SW 1271 (cell line): Measurements from ENCODE around the gene KCNJ9.
"Not testable (repeated sequence)": the region's sequence is repeated elsewhere in the genome, so short reads cannot be mapped to it uniquely, and the experiment has no call there.

Experiments used
- DNase-seq, 2 experiments: peaks; one replicate each; lab custom pipeline; 2025; lab: John Stamatoyannopoulos, UW

KCNJ9 gene

DNA sequence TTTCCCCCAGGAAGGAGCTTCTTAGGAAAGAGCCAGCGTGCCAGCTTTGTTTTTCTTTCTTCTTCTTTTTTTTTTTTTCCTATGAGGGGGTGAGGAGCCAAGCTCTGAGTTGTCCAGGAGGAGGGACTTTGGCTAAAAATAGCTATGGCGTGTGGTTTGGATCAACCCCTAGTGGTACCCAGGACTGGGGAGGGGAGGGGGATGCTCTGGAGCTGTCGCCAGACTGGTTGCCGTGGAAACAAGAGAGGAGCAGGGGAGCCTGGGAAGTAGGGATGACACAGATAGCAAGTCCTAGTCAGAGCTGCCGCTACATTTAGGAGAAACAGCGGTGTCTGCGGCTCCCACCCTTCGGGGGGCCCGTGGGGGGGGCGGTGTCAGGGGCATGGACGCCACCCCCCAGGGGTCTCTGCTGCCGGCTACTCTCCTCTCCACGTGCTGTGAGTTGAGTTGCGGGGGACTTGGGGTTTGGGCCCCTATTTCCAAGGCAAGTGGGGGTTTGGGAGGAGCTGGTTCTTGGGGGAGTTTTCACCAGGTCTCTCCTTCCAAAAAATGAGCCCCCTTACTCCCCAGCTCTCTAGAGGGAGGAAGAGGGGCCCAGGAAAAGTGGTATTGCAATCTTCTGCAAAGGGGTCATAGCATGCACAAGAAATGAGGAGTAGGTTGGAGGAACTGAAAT is at the start of gene KCNJ9:
TSS of gene KCNJ9 (plus strand) at position 278 of the 676 bp plus-strand sequence. CDS start 2,493 bp downstream, outside the sequence.
- no peak for DNase-seq

DNA sequence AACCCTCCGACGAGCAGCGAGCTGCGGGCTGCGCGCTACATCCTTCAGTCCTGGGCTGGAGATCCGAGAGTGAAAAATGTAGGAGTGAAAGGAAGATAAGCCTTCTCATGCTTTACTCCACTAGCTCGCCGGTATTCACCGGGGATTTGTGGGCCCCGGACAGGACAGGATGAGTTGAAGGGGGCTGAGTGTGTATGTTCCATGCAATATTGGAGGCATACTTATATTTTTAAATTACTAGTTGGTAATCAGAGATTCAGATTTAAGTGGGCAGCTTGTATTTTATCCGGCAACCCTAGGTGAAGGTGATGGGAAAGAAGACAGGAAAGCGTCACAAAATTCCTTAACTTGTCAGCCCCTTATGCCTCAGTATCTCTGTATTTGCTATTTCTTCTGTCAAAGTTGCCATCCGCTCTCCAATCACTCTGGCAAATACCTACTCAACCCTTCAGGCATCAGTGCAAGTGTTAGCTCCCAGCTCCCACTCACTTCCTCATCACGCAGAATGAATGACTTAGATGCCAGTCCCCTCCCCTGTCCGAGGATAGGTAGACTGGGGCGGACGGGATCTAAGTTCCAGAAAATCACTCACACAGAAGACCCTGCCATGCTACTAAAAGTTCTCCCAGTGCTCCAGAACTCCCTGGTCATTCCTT is 49.0 kb upstream of the KCNJ9 start:
- DNase-seq, result no peak

DNA sequence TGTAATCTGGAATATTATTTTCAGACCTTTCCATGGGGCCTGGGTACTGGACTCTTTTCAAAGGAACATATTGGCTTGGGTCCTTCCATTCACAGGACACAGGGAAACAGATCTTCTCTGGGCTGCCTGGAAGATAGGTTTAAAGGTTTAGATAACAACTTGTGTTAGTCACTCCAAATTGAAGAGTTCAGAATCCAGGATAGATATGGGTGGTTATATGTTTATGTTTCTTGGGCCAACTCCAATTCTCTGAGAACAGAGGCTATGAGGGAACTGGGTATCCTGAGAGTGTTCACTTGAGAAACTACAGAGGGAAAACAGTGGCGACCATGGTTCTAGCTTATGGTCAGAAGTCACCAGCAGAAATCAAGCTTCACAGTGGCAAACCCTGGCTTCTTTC is 40.9 kb upstream of the KCNJ9 start:
- DNase-seq, result no peak

DNA sequence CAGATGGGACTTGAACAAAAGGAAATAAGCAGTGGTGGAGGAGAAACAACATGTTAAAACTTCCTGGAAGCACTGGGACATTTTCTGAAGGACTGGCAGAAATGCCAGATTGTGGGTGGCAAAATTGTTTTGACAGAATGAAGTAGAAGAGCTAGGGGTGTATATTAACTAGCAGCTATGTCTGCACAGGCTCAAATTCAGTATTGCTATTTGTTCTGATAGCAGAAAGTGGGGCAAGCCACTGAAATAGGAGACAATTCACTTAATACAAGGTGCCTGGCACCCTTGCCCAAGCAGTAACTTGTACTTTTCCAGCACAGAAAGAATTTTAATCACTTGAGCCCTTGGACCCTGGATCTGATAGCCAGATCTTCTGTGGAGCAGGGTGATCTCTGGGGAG is 37.8 kb upstream of the KCNJ9 start:
- DNase-seq, result no peak

DNA sequence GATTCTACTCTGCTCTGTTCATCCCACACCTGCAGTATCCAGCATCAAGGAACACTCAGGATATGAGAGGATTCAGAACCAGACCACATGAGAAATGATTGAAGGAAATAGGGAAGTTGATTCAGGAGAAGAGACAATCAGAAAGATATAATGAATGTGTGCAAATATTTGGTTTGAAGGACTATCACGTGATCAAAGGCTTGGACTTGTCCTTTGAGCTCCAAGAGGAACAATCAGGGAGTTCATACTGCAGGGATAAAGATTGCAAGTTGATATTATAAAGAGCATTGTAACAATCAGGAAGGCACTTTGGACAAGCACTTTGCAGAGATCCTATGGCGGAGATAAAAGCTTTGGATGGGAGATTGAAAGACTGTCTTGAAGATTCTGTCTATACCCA is 35.7 kb upstream of the KCNJ9 start:
- DNase-seq, result no peak

DNA sequence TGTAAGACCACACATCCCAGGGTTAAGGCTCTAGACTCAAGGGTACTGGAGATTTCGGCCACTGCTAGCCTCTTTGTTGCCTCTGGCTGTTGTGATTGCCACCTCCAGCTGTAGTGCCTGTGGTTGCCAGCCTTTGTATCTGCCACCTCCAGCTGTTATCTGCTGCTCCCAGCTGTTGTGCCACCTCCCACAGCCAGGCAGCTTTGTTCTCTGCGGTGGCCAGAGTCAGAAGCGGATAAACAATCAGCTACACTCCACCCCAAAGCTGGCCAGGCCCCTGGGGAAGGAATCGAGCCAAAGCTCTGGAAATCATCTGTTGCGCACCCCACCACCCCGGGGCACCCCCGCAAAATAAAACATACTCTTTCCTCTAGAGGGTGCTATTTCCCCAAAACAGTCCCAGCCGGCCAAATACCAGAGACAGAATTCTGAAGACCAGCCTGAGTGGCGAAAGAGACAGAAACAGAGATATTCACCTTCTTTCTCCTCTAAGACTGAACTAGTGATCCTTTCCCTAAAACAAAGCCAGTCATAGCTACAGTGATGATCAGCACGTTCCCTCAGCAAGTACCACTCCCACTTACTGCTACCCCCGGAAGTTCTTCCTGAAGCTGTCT is 34.7 kb upstream of the KCNJ9 start:
- DNase-seq, result no peak

DNA sequence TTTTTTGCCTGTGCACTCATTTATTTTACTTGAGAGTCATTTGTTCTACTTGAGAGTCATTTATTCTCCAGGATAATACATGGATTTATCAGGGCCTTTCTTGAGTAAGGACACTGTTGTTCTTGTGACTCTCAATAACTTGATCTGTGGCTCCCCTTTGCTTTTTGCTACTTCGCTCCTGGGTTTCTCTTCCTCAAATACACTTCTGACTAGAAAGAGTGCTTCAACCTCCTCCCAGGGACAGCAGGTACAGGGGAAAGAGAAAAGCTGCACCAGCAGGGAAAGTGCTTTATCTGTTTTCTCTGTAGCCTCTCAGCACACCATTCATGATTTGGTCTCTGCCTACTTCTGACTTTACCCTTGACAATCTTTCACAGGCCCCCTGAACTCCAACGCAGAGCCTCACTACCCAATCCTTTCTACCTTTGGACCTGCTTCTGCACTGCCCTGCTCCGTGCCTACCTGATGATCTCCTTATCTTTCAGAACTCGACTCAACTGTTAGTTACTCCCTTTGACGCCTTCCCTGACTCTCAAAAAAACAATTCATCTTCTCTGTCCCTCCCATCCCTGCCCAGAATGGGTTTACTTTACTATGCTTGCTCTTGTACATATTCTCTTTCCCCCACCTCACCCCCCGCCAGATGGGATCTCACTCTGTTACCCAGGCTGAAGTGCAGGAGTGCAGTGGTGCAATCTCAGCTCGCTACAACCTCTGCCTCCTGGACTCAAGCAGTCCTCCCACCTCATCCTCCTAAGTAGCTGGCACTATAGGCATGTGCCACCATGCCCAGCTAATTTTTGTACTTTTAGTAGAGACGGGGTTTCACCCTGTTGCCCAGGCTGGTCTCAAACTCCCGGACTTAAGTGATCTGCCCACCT is 34.0 kb upstream of the KCNJ9 start:
- no peak for DNase-seq

DNA sequence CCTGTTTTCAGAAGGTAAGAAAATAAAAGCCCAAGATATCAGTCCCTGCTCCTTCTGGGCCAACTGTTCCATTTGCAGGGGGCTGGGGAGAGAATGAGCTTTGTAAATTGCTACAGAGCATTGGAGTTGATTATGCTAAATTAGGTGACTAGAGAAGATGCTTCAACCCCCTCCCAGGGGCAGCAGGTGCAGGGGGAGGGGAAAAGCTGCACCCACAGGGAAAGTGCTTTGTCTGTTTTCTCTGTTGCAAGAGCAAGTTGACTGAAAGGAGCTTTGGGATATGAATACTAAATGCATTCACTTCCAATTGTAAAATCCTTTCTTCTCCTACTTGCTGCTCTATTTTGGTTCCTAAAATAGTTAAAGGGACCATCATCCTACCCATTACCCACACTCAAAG is 33.0 kb upstream of the KCNJ9 start:
- DNase-seq, result no peak

DNA sequence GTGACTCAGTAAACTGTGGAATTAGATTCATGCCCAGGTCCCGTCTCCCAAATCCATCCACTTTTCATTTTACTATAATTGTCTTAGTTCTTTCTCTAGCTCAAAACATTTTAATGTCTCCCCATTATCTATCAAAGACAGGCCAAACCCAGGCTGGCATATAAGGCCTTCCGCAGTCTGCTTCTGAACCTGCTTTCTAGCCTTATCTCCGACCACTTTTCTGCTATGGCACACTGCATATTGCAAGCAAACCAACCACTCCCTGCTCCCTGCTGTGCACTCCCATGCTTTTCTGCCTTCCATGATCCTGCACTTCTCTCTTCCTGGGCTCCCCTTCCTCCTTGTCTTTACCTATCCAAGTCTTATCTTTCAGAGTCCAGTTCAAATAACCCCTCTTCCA is 32.2 kb upstream of the KCNJ9 start:
- DNase-seq, result no peak

DNA sequence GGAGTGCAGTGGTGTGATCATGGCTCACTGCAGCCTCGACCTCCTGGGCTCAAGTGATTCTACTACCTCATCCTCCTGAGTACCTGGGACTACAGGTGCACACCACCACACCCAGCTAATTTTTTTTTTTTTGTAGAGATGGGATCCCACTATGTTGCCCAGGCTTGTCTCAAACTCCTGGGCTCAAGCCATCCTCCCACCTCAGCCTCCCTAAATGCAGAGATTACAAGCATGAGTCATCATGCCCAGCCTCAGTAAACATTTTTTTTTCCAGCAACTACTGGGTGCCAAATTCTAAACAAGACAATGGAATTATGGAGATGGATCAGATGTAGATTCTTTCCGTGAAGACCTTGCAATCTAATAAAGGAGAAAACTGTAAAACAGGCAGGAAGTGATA is 31.2 kb upstream of the KCNJ9 start:
- not testable (repeated sequence) for DNase-seq

DNA sequence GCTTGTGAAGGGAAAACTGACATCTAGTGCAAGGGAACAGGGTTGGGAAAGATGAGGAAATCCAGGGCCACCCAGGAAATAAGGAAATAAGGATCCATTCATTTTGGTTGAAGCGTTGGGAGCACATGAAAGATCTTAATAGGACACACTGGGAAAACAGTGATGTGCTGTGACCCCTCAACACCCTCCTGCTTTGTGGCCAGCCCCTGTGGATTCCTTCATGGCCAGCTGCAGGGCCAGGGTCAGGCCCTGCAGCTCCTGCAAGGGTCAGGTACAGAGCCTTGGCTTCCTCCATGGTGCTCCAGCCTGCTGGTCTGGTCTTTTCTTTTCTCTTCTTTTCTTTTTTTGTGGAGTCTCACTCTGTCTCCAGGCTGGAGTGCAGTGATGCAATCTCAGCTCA is 30.7 kb upstream of the KCNJ9 start:
- no peak for DNase-seq

DNA sequence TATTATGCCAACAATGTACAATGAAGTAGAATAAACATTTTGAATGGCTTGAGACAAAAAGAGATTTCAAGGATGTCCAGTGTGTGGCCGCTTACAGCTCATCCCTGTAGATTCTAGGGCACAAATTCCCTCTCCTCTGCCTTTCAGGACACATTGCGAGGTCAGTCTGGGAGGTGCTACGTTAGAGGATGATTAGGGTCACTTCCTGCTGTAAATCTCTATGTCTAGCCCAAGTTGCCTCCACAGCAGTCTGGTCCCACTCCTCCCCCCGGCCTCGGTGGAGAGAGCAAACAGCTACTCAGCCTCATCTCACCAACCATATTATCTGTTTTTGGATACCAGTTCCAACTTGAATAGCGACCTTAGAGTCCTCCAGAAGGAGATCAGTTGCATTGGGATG is 28.4 kb upstream of the KCNJ9 start:
- DNase-seq, result no peak

DNA sequence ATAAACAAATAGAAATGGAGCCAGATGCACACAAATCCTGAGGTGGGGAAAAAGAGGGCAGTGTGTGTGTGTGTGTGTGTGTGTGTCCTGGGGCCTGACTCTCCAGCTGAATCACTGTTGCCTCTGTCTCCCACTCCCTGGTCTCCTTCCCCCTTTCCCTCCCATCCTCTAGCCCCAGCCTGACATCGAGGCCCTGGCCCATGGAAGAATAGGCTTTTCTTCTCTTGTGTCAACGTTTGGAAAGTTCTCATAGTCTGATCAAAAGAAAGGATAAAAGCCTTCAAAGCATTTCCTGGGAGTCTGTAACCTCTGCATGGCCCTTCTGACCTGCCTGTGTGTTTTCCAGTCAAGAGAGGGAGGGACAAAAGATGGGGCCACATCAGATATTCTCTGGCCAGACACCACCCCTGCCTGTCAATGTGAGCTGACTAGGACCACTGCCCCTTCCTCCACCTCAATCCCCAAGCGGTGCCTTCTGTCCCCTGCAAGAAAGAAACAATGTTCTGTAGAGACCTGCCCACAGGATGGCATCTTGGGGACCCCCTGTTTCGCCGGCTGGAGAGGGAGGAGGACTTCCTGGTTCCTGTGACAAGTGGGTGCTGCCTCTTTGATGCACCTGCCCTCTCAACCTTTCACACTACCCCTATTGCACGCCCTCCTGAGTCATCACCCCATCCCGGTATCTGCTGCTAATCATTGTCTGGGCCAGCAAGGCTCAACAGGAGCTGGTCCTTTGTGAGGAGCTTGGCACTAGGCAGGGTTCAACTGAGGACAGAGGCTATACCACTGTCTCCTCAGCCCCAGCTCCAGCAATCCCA is 27.6 kb upstream of the KCNJ9 start:
- DNase-seq, result no peak

DNA sequence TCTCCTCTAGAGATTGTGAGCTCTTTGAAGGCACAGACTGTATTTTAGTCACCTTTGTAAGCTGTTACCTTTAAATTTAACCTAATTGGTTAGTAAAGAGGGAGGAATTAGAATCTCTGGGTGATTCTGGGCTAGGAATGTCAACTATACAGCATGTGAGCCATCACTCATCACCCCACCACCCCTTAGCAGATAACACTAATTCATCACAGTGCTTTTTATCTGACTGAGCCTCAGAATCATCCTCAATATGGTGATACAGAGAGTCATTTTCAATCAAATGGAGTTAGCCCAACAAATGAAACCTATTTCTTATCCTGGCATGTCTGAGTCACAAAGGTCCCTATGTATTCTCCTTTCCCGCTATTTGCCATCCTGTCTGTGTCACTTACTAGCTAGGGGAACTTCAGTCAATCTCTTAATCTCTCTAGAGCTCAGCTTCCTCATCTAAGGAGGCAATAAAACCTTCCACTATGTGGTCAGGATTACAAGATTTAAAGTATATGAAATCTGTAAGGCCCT is 24.6 kb upstream of the KCNJ9 start:
- no peak for DNase-seq

DNA sequence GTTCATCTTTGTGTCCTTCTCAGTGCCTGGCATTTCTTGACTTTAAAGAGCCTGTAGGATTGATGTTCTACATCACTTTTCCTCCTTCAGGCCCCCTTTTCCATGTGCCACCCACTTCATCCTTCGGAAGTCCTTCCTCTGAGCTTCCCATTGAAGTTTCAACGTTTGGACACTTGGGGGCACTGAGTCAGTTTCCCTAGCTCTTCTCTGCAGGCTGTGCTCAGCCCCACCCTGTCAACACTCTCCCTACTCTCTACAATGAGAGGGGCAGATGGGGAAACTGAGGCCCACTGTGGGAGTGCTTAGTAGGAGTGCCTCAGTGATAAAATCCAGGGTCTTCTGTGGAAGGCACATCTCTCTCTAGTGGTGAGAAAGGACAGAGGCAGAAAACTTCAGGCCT is 23.3 kb upstream of the KCNJ9 start:
- no peak for DNase-seq

DNA sequence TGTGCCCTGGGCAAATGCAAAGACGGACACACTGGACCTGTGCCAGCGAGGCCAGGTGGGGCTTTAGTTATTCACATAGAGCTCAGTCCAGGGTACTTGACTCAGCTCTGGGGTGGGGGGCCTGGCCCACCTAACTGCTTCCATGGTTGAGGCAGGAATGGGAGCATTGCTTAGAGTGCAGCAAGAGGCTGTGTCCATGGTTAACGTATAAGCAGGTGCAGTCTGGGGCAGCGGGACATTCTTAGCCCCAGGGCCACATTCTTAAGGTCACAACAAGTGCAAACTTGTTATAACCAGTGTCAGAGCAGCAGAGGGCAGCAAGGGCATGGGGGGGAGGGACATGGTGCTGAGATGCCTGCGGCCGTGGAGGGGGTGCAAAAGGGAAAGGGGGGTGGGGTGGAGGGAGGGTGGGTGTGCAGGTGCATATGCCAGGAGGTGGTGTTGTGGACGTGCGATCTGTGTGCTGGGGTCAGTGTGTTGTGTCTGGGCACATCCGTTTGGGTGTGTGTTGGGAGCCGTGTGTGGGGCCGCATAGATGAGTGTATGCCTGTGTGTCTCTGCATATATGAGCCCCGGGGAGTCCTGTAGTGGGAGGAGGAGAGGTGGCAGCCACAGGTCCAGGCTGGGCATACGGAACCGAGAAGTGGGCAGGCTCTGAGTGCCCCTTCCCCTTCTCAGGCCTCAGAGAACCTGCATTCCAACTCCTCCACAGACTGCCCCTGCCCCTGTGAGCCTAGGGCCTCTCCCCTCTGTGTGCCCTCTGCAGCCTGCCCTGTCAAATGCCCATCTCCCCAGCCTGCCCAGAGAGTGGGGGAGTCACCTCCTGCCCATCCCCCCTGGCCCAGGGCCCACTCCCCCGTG is 19.7 kb upstream of the KCNJ9 start:
- no peak for DNase-seq

DNA sequence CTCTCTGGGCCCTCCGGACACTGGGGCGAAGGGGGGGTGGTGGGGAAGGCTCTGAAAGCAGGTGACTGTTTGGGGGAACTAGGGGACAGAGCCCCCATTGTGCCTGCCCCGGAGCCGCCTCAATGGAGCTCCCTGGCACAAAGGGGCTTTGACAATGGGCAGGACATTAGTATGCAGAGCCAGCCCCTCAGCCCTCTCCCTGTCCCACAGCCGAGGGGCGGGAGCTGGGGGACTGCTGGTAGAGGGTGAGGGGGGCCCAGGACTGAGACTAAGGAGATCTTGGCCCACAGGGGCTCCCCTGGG is 19.2 kb upstream of the KCNJ9 start:
- DNase-seq, result no peak

DNA sequence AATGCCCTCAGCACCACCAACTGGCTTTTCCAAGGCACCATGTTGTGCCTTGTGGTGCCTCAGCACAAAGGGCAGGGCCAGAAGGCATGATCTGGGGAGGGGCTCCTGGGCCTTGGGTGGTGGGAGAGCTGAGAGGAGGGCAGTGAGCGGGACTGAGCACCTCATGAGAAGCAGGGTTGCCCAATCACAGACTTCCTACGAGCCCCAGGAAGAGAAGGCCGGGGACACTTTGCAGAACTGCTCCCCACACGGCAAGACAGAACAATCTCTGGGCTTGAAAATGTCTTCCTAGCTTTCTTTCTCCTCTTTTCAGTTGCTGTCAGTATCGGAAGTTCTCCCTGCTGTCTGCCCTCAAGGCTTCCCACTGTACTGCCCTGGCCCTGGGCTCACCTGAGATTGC is 18.2 kb upstream of the KCNJ9 start:
- DNase-seq, result no peak

DNA sequence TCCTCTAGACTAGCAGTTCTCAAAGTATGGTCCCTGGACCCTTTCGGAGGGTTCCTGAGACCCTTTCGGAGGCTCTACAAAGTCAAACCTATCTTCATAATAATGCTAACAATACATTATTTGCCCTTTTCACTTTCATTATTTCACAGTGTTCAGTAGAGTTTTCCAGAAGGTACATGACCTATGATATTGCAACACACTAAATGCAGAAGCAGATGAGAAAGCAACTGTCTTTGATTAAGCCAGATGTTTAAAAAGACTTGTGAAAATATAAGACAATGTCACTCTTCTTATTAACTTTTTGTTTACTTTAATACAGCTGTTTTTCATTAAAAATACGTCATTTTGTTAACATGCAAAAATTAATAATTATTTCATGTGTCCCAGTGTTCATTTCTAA is 17.2 kb upstream of the KCNJ9 start:
- DNase-seq, result no peak

DNA sequence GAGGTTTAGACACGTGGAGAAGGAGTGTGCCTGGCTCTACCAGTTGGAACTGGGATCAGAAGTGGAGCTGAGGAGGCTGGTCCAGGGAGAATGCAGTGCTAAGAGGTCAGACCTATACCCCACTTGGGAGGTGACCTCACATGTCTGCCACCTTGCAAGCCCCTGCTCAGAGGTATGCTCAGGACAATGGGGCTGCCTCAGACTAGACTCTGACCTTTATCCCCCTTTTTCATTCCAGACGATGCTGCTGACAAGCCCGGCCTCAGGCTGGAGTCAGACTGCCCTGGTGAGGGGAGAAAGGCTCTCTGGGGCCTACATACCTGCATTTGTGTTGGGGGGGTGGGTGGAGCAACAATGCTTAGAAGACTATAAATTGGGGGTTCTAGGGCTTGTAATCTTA is 16.6 kb upstream of the KCNJ9 start:
- no peak for DNase-seq
